NCI-H2107 treated with DMSO at 0.1 percent for 48 hours (cell line): ENCODE measurements around the gene ZIC4.

ENCODE experiments used
- DNase-seq: peaks from one replicate; lab custom pipeline; 2025; ENCODE audit not compliant: unreplicated experiment; lab: John Stamatoyannopoulos, UW

The ZIC4 gene

DNA sequence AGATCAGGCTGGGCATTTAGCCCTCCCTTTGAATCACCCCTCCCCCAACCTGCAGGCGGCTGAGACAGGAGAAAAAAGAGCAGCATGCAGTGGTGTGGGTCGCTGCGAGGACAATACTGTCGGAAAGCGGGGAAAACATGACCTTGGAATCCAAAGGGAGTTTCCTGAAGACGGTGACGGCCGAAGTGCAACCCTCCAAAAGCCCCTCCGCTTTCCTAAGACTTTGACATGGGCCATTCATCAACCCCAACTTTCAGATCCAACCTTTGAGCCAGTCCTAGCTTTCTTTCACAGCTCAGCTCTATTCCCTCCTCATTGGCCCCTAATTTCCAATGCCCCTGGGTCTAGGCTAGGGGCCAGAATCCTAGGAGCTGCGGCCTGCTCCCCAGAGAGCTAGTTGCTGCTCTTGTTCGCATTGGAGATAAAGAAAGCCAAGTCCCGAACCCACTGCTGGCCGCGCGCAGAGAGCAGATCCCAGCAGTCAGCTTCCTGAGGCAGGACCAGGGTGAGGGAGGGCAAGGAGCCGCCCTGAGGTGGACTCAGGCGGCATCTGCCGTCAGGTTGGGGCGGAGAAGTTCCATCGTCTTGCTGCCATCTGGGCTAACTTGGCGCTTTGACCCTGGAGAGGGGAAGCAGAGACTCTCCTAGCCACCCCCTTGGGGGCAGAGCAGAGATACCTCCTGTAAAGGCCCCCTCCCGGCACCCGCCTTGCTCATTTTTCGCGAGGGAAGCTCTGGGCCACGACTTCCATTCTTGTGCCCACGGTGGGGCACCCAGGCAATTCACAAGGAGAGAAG is 914 bp downstream of the ZIC4 start:
- no peak for DNase-seq

DNA sequence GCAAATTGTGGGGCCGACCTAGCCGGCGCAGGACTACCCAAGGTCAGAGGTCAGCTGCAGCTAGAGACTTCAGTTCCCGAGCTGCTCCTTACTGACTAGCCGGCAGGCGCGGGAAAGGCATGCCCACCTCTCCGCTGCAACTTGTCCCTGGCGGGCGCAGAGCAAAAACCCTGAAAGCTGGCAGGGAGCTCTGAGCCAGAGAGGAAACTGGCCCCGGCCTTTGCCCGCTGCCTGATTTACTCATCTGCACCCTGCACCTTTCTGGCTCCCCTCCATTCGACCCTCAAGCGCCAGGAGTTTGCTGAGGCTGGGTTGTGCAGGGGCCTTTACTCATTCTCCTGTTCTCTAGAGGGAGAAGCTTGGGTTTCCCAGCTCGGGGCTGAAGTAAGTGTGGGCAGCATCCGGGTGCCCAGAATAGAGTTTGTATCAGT is 1.5 kb downstream of the ZIC4 start:
- no peak for DNase-seq

DNA sequence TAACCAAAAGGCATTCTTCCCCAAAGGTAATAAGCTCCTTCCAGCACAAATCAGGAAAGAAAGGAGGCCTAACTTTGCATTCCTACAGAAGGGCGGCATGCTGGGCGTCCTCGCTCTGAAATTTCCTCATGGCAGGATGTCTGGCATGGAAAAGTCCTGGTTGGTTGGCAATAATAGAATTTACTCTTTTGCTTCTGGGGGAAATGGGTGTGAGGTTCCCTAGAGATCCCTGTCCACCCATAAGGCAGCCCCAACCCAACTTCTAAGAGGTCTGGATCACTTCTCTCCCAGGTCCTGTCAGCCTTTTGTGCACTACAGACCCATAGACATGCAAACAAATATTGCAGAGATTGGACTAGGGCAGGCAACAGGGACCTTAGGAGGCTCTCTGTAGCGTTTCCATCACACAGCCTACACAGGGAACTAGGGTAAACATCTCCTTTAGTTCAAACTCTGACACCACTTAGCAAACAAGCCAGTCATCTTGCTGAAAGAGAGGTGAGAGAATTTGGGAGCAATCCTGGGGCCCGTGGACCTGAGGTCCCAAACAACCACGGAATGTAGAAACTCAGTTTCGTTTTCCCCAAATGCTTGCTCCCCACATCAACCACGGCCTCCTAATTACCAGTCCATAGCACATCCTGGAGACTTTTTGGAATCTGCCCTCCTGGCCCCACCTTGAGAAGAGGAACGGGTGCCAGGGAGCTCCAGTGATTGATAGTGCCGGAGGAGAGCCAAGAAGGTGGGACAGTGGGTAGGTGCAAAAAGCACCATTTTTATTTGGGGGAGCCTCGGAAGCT is 2.1 kb downstream of the ZIC4 start:
- DNase-seq, result no peak

DNA sequence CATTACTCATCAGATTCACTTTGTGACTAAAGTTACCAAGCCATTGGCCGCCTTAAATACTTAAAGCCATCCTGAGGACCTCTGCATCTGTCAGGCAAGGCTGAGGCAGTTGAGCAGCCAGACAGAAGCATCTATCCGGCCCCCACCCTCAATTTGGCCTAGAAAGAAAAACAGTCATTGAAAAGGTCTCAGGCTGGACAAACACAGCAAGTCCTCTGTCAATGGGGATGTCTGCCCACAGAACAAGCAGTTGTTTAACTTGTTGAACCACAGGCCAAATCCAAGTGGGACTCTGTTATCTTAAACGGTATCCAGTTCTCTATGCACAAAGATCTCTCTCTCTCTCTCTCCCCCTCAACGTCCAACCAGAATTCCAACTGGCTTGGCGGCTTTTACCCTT is 2.8 kb downstream of the ZIC4 start:
- no peak for DNase-seq

DNA sequence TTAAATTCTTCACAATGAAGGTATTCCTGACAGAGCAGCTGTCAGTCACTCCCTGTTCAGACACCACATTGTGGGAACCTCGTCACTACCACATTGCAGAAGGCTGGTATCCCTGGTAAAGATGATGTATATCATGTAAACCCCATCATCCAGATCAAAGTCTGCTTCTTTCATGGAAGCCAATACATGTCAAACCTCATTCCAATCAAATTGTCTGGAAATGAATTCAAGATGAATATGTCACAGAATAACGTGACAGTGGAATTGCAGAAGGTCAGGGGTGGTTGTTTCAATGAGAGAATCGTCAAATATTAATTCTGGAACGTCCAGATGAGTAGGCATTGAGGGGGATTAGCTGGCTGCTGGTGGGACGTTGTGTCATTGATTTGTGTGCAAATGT is 4.2 kb downstream of the ZIC4 start:
- no peak for DNase-seq

DNA sequence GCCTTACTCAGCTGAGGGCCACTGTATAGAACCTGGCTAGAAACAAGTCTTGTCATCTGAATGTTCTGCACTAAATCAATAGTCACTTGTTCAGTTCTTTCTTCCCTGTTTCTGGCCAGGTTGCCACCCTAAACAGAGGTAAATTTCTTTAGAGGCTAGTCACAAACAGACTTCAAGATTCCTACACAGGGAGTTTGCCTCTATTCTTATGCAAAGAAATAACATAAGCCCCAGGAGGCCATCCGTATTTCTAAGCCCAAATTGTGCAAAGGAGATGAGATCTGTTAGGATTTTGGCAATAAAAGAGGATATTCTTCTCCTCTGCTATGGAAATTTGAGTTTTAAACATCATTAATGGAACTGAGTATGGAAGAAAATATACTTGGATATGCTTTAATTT is 4.9 kb downstream of the ZIC4 start:
- DNase-seq, result no peak

DNA sequence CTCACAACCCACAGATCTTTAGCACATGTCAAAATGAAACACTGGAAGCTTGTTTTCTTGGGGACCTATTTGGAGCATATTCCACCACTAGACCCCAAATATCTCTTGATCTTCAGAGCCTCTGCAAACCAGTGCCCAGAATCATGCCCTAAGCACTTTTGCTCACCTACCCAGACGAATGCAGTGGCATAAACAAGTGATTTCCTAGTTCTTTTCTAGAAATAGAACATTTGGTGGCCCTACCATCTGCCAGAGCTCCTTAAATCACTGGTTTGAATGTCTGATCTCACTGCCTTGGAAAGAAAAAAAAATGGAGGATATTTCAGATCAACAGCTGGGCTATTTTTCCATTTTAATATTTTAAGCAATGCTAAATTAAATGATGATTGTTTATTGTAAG is 5.3 kb downstream of the ZIC4 start:
- no peak for DNase-seq

DNA sequence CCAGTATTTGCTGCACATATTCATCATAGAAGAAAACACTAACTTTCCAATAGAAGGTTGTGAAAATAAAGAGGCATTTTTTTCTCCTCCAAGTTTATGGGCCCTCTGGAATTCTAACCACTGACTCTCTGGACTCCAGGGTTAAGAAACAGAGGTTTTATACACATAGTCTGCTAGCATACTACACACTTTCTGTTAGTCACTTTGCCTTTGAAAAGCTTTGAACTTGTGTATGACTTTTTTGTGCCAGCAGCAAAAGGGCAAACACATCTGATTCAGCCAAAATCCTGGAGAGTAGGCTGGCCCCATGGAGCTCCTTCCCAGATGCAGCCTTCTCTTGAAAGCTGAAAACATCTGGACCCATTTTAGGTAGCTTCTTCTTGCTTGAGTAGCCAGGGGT is 6.2 kb downstream of the ZIC4 start:
- no peak for DNase-seq

DNA sequence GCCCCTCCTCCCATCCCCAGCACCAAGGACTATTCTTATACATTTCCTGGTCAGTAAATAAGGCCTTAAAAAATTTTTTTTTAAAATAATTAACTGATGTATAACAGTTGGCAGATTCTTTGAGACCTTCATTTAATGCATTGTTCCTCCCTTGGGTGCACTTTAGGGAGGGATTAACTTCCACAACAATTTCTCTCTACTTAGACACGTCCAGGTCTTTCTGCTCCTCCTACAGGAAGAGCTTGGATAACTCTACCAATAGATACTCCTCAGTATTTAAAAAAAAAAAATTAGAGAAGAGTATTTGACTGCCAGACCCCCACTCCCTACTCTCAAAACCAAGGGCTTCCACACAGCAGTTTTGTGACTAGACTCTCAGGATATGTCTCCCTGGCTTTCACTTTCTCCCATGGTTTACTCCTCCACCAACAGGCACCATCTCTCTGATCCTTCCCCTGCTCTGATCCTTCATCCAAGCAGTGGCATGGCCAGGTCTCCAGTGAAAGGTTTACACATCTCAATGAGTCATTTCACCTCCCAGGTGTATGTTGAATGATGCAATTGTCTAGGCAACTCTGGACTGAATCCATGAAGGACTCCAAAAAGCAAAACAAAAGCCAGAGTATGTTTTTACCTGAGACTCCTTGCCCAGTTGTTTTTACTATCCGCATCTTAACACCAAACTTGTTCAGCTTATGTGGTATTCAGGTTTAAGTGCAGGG is 7.4 kb downstream of the ZIC4 start:
- DNase-seq, result no peak

DNA sequence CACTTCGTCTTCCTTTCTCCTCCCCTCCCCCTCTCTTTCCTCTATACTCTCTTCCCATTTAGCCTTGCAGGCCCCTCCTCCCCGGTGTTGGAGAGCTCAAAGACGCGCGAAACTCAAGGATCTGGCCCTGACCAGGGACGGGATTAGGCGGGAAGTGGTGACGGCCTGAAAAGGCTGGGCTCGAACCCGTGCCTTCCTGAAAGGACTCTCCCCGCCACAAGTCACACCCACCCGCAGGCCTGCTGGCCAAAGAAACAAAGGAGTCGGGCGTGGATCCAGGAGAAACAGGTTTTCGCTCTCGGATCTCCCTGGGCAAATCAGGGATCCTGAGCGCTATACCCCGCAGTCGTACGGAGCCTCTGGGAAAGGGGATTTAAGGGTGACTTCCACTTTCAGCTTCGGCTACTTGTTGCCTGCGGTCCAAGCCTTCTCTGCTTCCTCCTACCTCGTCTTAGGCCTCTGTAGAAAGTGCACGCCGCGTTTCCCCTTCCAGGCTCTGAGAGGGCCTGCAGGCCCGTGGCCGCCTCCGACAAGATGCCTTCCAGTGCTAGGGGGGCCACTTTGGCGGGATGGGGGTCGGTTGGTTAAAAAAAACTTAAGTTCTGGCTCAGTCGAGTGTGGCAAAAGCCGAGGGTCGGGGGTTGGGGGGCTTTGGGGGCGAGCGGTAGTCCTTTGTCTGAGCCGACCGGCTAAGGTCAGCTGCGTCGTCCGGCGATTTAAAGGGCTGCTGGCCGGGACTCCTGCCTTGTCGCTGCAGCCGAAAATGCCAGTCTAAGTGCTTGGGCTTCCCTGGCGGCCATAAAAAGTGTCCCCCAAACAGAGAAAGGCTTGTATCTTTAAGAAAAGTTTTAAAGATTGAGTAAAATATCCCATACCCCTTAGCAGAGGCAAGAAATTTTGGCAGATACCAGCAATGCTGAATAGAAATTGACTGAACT is 8.2 kb downstream of the ZIC4 start:
- no peak for DNase-seq

DNA sequence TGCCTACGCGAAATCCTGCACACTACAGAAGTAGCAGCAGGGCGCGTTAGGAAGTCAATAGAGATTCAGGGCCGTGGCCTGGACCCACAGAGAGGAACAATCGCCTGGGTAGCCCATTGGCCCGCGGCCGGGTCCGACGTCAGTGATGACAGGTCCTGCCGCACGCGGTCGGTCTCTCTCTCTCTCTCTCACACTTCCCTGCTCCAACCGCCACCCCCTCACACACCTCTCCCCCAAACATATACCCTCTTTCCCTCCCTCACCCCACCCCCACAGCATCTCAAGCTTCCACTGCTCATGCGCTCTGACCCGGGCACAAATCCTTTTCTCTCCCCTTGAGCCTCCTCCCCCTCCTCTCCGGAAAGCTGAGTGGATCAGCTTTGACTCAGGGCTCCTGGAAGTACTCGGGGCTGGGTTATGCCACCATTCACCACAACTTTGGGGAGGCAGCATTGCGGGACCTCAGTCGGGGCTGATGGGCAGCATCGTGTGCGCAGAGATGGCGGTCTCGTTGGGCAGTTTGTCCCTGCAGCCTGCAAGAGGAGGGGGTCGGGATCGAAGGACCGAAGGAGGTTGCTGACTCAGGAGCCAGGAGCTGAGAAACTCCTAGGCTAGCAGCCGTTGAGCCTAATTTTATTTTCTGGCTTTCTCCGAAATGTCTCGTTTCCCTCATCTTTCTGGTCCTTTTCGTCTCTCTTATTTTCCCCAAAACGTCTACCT is 9.0 kb downstream of the ZIC4 start:
- DNase-seq, result no peak

DNA sequence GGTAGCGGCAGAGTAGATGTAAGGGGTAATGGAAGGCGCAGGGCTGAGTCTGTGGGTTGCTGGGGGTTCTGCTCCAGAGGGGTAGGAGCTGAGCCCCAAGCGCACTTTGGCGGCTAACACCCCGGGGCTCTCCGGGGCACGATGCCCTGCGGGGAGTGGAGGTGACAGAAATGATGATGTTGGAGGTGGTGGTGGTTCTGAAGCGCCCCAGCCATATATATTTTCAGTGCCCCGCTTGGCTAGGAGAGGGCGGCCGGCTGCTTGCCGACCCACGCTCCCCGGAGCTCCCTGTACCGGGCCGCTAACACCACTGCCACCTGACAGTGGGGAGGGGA is 9.7 kb downstream of the ZIC4 start:
- no peak for DNase-seq

DNA sequence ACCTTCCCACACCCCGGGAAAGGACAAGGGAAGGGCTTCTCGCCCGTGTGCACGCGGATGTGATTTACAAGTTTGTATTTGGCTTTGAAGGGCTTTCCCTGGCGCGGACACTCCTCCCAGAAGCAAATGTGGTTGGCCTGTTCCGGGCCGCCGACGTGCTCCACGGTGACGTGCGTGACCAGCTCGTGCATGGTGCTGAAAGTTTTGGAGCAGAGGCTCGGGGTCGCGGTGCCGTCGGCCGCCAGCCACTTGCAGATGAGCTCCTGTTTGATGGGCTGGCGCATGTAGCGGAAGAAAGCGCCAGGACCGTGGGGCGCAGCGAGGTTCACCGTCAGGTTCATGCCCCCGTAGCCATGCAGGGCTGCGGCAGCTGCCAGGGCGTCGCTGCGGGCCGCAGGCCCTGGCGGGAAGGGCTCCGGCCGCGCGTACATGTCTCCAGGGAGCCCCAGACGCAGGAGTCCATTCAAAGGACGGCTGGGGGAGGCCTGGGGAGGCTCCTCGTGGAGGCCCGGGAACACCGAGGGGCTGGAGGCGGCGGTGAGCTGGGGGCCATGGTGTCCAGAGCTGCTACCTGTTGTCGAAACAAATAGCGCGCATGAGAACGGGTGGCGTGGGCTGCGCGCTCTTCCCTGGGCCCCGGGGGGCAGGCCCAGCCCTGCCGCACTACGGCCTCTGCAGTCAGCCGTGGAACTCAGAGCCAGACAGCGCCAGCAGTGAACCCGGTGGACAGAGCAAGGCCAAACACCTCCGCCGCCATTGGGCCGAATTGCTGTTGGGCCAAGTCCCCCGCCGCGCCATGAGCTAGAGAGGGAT is 10.2 kb downstream of the ZIC4 start:
- no peak for DNase-seq

DNA sequence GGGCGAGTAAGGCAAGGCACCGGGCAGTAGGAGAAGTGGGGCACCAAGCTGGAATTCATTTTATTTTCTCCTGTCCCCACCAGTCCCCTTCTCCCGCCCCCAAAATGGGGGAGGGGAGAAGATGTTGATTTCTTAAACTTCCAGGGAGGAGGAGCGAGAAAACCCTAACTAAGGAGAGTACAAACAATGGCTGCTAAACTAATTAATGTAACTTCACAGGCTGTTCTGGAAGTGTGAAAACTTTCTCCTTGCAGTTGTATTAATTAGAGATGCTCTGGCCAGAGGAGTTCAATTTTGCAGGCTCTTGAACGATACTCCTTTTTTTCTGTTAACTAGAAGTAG is 11.5 kb downstream of the ZIC4 start:
- no peak for DNase-seq

DNA sequence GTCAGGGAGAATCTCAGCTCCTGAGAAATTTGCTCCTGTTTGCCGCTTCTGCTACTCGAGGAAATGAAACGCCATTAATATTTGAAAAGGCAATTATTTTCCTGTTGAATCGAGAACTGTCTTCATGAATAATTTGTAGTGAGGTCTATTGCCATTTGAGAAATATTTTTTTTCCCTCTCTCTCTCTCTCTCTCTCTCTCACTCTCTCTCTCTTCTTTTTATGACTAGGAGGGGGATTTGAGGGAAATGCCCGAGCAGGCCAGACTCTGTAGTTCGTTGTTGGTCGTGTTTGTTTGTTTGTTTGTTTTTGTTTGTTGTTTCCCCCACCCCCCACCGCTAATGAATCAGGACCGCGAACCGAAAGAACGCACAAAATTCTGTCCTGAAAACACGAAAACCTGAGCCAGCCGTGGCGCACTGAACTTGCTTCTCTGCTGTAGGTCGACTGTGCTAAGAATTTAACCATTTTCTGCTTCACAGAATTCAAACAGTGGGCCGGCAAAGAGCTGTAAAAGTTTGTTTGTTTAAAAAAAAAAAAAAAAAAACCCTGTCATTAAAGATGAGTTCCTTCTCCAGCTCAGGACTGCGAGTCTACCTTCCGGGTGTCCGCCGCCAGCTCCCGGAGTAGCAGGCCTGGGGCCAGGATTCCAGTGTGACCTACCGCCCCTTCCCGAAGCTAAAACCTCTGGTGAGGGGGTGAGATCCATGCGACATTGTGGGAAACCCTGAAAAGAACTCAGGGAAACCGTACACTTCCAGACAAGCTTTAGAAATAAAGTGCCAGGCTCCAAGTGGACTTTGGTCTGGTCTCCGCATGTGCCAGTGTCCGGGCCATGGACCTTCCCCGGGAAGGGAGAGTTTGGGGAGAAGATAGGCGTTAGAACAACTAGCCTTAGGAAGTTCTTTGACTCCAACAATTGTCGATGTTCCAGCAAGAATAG is 12.1 kb downstream of the ZIC4 start:
- DNase-seq, result no peak

DNA sequence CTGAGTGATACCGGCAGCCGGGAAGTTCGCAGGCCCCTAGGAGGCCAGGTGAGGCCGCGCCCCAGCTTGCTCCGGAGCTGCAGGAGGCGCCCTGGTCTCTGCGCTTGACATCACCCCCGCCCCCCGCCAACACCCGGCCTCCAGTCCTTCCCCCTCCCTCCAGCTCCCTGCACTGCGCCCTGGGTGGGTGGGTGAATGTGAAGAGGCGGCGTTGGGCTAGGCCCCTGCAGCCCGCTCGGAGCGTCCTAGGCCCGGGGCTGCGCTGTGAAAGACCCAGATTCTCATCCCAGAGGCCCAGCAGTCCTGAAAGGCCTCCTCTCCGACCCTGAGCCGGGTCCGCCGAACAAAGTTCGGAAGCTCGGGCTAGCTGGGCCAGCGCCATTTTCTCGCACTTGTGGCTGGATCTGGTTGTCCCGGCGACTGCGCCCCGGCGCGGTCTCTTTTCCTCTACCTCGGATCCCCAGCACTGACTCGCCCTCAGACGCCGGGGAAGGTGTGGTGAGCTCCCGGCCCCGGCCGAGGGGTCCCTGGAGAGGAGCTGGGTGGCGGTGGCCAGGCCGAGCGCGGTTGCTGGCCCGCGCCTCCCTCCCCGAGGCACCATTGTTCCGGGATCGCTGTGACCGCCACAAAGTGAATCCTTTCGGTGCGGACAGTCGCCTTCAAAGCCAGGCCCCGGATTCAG is 12.9 kb downstream of the ZIC4 start:
- DNase-seq, result no peak

DNA sequence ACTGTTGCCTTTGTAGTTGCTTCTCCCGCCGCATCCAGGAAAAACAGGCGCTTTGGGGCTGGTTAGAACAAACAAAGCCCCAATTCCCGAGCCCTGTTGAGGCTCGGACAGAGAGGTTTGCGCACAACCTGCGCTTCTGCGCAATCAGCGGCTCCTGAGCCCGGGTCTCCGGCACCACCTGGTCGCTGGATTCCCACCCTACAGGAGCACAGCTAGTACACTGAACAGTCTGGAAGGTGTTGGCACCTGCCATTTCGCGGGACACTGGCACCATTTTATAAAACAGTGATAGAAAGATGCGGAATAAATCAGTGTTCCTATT is 13.8 kb downstream of the ZIC4 start:
- DNase-seq, result no peak
